ENCODE data around the gene ISG20.

ISG20 gene

DNA sequence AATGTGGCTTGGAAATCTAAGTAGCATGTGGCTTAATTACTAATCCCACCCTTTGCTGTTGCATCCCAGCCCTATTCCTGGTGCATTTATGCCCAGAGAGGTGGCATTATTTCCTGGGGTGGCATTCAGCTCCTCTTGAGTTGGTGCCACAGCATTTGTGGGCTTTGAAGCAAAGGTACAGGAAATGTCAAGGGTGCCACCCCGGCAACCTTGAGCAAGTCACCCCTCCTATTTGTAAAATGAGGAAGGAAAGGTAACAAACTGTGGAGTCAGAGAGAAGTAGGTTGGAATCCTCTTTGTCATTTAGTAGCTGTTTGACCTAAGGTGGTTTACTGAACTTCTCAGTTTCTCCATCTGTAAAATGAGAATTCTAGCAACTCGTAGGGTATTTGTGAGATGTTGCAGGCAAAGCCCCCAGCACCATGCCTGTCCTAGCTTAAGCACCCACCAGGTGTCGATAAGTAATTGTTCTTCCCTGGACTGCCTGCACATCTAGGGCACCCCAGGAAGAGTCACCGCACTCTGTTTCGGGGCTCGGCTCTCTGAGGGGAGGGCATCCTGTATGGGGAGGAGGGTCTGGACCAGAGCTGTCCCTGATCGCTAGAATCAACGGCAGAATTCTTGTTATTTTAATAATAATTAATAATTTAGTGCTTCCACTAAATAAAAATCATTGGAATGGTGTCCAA lies 17.1 kb downstream of the ISG20 start:
- no peak for DNase-seq

DNA sequence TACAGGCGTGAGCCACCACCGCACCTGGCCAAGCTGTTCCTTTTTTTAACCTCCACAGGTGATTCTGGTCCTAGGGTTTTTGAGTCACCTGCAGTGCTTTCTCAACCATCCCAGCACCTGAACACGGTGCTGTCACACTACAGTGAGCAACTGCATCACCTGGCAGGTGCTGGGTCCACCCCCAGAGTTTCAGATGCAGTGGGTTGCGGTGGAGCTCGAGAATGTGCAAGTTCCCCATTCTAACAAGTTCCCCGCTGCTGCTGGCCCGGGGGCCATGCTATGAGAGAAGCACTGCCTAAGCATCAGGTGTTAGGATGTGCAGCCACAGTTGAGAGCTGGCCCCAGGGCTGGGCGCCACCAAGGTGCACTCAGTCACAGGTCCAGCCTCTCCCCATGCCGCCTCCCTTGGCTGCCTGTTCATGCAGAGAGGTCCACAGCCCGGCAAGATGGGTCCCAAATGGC lies 18.0 kb downstream of the ISG20 start:
- DNase-seq: no peak

GRCh38 chr15:88657326-88658069 lies 18.7 kb downstream of the ISG20 start:
- DNase-seq: no peak

- no peak for DNase-seq
Measured at GRCh38 chr15:88658070-88658965, 19.5 kb downstream of the ISG20 start.

- DNase-seq: no peak
Measured at GRCh38 chr15:88658972-88659931, 20.4 kb downstream of the ISG20 start.

DNA sequence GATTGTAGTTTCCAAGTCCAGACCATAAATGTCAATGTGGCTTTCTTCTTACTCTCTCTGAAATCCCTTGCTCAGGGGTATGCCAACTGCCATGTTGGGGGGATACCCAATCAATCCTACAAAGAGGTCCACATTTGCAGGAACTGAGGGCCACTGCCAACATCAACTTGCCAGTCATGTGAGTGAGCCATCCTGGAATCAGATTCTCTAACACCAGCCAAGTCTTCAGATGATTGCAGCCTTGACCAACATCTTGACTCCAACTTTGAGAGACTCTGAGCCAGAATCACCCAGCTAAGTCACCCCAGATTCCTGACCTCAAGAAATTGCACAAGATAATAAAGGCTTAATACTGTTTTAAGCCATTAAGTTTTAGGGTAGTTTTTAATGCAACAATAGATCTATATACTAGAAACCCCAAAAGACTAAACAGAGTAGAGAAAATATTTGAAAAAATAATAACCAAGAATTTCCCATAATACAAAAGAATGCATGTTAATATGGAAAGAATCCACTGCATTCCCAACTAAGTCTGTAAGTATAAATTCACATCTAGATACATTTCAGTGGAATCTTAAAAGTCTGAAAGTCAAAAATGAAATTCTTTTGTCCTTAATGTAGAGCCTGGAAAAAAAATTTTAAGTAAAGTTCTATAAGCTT lies 22.4 kb downstream of the ISG20 start:
- no peak for DNase-seq

DNA sequence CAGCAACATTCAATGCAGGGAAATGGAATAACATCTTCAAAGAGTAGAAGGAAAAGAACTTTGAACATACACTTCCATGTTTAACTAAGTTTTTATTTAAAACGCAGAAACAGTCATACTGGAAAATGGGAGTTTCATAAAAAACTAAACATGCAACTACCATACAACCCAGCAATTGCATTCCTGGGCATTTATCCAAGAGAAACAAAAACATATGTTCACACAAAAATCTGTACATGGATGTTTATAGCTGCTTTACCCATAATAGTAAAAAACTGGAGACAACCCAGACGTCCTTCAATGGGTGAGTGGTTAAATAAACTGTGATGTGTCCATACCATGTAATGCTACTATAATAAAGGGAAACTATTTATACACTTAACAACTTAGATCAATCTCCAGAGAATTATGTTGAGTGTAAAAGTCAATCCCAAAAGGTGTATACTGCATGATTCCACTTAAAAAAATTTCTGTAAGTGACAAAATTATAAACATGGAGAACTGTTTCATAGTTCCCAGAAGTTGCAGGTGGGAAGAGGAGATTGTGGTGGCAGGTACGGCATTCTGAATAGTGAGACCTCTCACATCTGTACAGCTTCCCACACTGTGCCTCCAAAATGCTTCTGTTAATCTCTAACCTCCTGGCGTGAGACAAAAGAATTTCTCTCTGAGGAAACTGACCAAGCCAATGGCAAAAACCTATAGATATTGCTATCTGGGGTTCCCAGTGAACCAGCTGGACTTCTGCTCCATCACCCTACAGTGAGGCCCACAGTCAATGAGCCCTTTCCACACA lies 23.1 kb downstream of the ISG20 start:
- DNase-seq: no peak

GRCh38 chr15:88663141-88663621 lies 24.4 kb downstream of the ISG20 start:
- DNase-seq: no peak

GRCh38 chr15:88664151-88664778 lies 25.4 kb downstream of the ISG20 start:
- DNase-seq: no peak

DNA sequence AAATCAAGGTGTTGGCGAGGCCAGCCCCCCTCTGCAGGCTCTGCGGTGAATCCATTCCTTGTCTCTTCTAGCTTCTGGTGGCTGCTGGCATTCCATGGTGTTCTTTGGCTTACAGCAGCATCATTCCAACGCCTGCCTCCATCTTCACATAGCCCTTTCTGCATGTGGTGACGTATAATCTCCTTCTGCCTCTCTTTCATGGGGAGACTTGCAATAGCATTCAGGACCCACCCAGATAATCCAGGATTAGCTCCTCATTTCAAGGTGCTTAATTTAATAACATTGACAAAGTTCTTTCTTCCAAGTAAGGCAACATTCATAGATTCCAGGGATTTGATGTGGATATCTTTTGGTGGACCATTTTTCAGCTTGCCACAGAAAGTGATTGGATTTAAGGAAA lies 35.8 kb downstream of the ISG20 start:
- DNase-seq: no peak

GRCh38 chr15:88678755-88679154 lies 39.9 kb downstream of the ISG20 start:
- DNase-seq: no peak

- DNase-seq: no peak
Measured at GRCh38 chr15:88680241-88681001, 41.6 kb downstream of the ISG20 start.

DNA sequence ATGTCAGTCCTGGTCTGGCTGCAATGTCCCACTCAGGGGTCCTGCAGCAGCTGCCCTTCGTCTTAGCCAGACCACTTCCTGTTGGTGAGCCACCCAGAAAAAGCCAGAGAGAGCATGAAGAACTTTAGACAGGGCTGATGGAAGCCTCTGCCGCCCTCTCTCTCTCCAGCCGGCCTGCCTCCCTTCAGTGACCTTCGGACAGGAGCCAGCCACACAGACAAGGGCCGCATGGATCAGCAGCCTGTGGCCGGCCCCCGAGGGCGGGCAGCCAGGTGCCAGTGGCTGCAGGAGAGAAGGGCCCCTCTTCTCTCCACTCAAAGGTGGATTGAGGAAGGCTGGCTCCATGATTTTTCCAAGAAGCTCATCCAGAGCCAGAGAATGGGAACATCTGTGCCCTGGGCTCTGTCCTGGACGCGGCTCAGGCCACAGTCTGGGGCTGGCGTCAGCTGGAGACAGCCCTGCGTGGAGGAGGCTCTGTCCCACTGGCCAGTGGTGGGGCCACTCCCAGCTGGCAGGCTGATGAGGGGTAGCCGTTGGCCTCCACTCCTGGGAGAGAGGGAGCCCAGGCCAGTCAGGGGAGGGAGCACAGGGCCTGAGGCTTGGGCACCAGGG lies 42.9 kb downstream of the ISG20 start:
- no peak for DNase-seq

GRCh38 chr15:88684345-88684744 lies 45.5 kb downstream of the ISG20 start:
- DNase-seq: no peak

GRCh38 chr15:88686166-88686565 lies 47.4 kb downstream of the ISG20 start:
- DNase-seq: no peak

- no peak for DNase-seq
Measured at GRCh38 chr15:88688394-88688933, 49.6 kb downstream of the ISG20 start.

DNA sequence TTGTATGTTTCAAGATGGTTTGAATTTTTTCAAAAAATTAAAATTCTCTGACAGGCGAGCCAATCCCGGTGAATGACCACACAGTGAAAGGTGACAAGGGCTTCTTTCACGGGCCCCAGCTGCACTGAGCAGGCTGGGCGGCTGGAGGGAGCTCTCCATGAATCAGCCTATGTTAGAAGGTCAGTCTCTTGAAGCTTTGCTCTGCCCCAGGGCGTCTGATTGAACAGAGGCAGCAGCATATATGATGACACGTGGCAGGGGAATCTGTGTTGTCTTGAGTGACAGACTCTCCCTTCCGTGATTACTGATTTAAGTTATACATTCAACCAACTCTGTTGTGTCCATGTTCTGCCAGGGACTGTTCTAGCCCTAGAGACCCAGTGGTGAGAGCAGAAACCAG lies 51.5 kb downstream of the ISG20 start:
- DNase-seq: no peak

- DNase-seq: no peak
Measured at GRCh38 chr15:88693191-88693590, 54.4 kb downstream of the ISG20 start.

- DNase-seq: no peak
Measured at GRCh38 chr15:88695101-88695500, 56.3 kb downstream of the ISG20 start.
